GM18508 (cell line): ENCODE data around the gene NAIF1.
"Not testable (repeated sequence)": the region's sequence is repeated elsewhere in the genome, so short reads cannot be mapped to it uniquely, and the experiment has no call there.

ENCODE experiments used
- ATAC-seq: cut with Tn5 transposase; IDR thresholded peaks from one replicate; pipeline ENCODE4 v1.9.1; 2021; ENCODE audit warnings: moderate number of reproducible peaks; ENCODE audit not compliant: insufficient read depth, unreplicated experiment

The NAIF1 gene

DNA sequence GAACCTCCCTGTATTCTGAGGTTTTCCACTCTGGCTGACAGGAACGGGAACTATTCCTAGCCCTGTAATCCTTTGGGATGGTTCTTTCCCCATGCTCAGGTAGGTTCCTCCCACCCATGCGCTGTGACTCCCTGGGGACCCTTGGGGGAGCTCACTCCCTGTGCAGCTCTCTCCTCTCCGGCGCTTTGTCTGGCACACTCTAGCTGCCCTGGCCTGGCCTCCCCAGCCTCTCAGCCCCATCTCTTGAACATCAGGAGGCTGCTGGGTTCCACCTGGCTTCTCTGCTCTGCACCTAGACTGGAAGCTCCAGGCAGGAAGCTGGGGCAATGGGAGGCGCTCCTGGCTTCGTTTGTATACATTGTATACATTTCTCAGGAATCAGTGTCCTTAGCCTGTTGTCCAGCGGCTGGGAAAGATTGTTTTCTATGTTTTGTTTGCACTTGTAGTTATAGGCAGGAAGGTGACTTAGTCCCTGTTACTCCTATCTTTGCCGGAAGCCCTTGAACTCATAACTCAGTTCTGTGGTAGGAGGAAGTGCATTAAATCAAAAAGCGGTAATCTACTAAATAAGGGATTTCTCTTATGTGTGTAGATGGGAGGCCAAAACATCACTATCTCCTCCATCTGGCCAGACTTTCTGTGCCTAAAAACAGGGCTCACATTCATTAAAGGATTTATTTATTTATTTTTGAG lies 21.3 kb upstream of the NAIF1 start:
- ATAC-seq = no peak

DNA sequence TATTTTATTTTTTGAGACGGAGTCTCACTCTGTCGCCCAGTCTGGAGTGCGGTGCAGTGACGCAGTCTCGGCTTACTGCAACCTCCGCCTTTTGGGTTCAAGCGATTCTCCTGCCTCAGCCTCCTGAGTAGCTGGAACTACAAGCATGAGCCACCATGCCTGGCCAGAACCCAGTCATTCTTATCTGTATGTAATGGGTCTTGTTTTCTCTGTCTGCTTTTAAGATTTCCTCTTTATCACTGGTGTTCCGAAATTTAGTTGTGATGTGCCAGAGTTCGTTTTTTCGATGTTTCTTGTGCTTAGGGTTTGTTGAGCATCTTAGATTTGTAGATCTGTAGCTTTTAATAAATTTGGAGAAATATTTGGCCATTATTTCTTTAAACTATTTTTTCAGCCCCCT lies 20.1 kb upstream of the NAIF1 start:
- ATAC-seq = no peak

DNA sequence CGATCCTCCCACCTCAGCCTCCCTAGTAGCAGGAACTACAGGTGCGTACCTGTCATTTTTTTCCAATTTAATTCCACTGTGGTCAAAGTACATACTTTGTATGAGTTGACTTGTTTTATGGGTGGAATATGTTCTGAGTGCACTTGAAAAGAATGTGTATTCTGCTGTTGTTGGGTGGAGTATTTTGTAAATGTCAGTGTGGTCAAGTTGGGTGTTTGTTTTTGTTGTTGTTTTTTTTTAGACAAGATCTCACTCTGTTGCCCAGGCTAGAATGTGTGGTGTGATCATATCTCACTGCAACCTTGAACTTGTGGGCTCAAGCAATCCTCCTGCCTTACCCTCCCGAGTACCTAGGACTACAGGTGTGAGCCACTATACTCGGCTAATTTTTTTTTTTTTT lies 18.8 kb upstream of the NAIF1 start:
- no peak for ATAC-seq

DNA sequence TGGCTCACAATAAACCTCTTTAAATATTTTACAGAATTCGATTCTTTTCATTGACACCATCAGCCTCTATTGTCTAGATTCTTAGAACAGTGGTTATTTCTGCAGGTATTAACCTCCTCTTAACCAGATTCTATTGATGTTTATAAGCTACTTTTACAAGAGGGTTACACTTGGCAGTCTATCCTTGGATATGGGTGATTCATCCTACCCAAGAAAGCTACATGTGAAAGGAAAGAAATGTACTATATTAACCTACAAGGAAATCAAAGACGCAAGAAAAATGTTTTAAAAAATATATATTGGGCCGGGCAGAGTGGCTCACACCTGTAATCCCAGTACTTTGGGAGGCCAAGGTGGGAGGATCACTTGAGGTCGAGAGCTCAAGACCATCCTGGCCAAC lies 17.6 kb upstream of the NAIF1 start:
- ATAC-seq = no peak

DNA sequence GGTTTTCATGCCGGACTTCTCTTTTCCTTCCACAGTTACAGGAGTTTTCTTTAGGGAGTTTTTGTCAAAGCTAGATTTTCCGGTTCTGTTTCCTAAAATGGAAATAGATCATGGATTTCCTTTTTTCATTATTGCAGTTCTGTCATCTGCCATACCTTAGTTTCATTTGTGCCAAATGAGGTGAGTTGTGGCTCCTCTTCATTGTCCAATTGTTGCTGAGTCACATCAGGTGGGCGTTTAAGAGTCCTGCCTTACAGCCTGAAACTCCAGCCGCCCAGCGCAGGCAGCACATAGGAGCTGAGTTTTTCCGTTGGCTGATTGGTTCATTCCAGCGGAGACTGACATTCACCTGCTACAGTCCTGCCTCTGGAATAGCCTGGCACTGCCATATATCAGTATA lies 15.0 kb upstream of the NAIF1 start:
- ATAC-seq = no peak

DNA sequence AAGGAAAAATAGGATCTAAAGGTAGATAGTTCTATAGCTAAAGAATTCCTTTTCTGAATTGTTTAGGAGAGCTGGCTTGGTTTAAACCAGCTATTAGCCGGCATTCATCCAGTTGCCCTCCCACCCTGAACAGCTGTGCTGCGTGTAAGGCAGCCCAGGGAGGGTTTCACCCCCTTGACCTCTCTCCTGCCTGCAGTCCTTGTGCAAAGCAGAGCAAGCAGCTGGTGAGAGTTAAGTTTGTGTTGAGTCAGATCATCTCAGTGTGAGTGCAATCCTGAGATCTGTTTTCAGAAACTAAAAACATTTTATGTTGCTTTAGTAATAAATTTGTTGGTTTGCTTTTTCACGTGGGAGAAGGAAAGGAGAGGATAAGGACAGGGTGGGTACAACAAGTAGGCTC lies 13.9 kb upstream of the NAIF1 start:
- no peak for ATAC-seq

DNA sequence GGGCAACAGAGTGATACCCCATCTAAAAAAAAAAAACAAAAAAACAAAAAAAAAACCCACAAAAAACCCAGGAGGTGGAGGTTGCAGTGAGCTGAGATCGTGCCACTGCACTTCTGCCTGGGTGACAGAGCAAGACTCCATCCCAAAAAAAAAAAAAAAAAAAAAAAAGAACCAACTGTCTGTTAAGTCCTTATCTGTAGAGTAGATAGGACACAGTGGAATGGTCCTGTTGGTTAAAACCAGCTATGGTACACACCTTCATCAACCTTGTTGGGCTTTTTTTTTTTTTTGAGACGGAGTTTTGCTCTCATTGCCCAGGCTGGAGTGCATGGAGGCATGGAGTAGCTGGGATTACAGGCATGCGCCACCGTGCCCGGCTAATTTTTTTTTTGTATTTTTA lies 13.1 kb upstream of the NAIF1 start:
- no peak for ATAC-seq

DNA sequence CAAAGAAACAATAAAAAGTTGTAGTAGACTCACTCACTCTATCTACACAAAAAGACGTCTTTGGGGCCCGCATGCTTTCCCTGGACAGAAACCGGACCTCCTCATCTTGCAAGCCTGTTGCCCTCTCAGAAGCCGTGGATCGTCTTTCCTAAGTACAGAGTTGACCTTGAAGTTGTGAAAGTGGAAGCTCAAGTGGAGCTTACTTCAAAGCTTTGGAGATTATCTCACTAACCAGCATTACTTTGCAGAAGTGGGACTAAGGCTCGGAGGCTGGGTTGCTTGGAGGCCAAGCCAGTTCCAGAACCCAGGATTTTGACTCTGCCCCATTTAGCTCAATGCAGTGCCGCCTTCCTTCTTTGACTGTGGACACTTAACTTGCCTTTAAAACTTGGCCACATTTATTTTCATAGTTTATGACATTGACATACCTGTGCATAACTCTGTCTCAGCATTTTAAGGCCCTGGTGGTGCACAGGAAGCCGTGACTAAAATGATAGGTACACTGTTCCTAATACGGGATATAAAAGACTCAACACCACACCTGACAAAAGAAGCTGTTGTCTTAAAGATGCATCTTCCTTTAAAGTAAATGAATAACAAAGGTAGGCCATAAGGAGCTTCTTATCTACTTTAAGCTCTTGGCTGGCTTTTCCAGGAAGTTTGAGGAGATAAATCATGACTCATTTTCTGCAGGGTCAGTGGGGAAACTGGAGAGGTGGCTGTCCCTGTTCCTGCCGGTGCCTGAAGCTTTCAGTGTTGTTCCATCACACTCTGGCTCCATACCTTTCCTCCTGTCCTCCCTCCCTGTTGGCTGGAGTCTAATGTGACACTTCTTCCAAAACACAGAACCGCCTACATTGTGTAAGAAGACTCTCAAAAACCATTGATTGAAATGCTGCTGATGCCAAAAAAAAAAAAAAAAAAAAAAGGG lies 11.6 kb upstream of the NAIF1 start:
- no peak for ATAC-seq

DNA sequence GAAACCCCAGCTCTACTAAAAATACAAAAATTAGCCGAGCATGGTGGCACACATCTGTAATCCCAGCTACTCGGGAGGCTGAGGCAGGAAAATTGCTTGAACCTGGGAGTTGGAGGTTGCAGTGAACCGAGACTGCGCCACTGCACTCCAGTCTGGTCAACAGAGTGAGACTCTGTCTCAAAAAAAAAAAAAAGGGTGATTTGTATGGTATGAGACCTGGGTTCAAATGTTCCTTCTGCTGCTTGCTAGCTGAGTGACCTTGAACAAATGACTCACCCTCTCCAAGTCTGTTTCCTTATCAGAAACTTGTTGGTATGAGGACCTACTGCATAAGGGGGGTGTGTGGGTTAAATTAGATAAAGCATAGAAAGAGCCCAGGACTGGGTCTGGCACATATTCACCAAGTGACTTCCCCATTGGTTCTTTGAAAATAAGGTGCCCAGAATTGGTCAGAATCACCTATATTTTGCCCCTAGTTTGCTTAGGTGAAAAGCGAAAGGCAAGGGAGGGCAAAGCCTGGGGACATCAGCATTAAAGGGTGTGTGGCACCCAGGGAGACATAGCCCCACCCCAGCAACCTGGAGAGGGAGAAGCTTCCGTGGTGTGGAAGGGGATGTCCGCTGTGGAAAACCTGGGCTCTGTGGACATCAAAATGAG lies 10.9 kb upstream of the NAIF1 start:
- ATAC-seq = no peak

DNA sequence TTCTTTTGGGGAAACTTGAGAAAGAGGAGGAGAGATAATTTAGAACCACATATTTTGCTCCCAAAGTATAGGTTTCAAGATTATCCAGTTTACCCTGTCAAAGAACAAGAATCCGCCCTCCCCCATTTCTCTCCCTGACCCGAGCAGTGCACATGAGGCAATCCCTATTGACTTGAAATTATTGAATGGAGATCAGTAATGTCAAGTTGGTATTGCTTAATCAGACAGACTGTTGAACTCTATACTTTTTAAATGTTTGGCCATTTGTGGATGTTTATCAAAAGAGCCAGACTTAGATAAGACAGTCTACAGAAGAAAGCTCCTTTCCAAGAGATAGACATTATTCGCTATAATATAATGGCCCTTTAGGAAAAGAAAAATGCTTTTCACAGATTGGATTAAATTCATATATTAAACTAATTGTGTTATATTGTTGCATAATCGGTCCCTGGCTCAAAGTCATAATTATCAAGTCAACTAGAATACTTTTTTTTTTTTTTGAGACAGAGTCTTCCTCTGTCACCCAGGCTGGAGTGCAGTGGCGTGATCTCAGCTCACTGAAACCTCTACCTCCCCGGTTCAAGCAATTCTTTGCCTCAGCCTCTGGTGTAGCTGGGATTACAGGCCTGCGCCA lies 6.2 kb upstream of the NAIF1 start:
- no peak for ATAC-seq

DNA sequence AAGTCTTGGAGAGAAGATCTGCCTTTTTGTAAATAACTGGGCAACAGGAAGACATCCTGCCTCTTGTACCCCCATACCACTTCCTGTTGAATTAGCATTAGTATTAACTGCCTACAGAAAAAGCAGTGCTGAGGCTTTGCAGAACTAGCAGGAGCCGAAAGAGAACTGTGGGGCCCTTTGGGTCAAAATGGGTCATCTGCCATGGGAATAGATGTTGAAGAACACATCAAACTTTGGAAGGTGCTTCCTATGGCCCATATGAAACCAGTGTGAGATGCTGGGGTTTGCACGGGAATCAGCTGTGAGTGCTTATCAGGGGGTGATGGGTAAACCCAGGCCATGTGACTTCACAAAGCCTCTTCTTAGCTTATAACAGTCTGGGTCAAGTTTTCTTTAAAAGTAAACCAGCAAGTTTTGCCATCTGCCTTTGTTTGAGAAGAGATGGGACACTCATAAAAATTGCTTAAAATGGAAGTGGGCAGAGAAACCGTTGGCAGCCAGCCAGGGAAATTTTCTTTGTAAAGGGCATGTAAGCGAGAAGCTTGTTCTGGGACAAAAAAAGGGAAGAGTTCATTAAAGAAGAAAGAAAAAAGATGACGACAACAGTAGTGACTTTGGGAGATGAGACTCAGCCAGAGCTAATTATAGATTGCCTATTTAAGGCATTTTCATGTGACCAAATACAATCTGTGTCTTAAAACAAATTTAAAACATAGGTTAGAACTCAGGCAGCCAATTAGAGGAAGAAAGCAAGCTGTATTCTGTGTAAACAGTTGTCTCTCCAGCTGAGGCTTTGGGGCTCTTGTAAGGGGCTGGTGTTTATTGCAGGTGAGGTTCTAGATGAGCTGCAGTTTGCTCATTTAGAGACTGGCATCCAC lies 5.3 kb upstream of the NAIF1 start:
- ATAC-seq = no peak

DNA sequence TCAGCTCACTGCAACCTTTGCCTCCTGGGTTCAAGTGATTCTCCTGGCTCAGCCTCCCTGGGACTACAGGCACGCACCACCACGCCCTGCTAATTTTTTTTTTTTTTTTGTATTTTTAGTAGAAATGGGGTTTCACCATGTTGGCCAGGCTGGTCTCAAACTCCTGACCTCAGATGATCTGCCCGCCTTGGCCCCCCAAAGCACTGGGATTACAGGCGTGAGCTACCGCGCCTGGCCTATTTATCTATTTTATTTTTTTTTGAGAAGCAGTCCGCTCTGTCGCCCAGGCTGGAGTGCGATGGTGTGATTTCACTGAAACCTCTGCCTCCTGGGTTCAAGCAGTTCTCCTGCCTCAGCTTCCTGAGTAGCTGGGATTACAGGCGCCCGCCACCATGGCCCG lies 4.4 kb upstream of the NAIF1 start:
- not testable (repeated sequence) for ATAC-seq

DNA sequence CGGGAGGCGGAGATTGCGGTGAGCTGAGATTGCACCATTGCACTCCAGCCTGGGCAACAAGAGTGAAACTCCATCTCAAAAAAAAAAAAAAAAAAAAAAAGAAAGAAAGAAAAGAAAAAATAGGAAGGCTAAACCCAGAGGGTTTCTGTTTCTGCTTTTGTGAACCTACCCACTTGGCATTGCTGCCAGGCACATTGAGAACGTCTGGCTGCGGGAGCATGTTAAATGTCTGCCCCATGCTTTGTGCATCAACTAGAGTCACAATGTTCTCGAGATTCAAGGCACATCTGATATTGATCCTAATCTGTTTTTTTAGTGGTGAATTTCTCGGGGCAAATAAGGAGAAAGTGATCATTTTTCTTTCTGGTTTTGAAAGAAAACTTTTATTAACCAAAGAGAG lies 3.8 kb upstream of the NAIF1 start:
- ATAC-seq = no peak

DNA sequence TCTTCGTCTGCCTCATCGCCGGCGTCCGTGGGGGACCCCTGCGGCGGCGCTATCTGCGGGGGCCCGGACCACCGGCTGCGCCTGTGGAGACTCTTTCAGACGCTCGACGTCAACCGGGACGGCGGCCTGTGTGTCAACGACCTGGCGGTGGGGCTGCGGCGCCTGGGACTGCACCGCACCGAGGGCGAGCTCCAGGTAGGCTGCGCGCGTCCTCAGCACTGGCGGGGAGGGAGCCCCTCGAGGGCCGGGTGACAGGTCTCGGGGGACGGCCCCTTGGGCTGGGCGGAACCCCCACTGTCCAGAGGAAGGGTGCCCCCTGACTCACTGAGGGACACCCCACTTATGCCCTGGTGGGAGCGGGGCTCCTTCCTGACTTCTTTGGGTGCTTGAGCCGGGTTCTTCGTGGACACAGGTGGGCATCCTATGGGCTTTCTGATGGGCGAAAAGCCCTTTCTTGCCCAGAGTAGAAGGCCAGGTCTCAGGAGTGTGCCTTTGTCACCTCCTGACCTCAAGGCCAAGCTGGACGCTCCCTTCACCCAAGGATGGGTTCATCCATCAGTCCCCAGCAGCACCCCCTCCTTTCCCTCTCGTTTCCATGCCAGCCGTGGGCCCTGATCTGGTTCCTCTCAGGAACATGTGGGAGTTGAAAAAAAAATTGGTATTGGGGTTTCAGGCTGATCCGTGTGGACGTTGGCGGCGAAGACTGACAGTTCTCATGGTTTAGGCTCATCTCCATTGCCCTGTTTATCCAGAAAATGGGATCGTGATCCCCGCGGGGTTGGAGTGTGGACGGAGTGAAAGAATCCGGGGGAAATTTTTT lies 1.5 kb upstream of the NAIF1 start:
- no peak for ATAC-seq

DNA sequence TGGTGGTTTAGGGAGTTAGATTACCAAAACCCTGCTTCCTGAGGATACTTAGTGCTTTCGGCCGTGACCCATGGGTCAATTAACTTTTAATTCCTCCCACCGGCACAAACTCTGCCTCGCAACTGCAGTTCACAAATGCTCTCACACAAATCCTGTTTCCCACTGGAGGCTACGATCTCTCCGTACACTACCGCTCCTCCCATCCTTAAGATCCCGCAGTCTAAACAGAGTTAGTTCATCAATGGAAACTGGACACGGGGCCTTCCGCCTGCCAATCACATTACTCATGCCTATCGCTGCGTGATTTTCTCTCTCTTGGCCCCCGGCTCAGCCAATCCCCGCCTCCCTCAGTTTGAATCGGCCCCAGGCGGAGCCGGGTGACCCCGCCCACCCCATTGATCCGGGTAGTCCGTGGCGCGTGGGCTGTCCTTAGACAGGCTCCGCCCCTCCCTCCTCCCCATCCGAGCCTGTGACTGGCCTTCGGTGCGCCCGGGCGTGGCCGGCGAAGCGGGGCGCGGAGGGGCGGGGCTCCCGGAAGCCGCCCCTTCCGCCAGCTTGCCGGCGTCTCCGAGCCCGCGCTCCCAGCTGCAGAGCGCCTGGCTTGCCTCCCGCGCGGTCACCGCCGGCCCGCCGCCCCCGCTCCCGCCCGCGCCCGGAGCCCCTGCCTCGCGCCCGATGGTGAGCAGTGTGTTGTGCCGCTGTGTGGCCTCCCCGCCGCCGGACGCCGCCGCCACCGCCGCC lies 695 bp upstream of the NAIF1 start, which contains the start of gene SLC25A25:
Gene SLC25A25 (plus strand): TSS at position 588 of the 741 bp plus-strand sequence. CDS start 88 bp downstream, at position 676.
- ATAC-seq = peak; percentile 40

DNA sequence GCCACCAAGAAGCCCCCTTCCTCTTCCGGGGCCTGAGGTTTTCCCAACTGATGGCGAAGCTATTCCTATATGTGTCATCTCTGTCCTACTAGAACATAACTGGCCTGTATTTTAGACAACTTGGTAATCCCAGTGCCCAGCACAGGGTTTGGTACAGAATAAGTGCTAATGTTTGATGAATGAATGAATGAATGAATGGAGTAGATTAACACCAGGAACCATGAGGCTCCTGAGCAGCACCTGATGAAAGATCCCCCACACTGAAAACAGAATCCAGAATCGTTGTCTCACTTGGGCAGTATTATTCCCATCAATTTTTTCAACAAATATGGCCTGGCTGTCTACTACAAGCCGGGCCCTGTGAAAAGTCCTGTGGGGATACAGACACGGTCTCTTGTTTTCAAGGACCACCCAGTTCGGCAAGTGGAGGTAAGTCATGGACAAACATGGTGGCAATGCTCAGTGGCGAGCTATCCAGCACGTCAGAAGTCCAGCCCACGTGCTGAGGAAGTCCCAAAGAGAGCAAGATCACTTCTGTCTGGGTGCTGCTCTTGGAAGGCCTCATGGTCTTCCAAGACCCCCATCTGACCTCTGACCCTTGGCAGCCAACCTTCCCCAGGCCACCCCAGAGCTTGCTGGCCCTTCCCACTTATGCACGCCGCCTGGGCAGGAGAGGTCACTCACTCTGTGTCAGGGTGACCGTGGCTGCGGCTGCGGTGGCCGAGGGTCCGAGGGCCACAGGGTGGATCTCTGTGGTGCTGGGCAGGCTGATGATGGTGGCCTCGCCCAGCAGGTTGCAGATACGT lies 1.0 kb downstream of the NAIF1 start:
- no peak for ATAC-seq
